Limb (tissue), 2 donors: ENCODE results near the gene CYP4V2.
A peak's percentile ranks its signal among the peaks of the same experiment; 100 is the strongest.

ENCODE experiments used
- DNase-seq, 2 donors: peaks; one replicate each; pipeline ENCODE4 v3.0.0-alpha.2; 2016; ENCODE audit errors: extremely low spot score in 2 of 2

Gene CYP4V2

DNA sequence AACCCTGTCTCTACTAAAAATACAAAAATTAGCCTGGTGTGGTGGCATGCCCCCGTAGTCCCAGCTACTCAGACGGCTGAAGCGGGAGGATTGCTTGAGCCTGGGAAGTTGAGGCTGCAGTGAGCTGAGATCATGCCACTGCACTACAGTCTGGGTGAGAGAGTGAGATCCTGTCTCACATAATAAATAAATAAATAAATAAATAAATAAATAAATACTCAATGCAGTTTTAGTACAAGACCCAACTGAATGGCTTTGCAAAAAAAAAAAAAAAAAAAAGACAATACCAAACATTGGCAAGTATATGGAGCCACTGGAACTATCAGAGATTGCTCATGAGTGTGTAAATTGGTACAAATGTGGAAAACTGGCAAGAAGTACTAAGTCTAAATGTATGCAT is 3.3 kb upstream of the CYP4V2 start:
- no peak for DNase-seq

DNA sequence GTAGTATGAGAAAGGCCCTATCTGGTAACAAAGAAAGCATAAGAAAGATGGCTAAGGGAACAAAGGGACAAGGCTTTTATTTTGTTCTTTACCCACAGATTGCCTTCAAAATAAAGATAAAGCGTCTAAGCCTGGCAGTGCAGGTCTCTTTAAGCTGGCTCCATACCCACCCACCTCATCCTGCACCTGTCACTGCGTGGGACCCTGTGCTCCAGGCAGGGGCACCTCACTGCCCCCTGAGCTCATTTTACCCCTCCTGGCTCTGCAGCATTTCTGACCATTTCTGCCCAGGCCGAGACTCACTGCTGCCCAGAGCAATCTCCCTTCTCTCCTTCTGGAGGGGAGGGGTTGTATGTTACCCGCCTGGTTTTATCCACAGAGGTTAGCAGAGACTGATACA is 1.7 kb upstream of the CYP4V2 start:
- DNase-seq: no peak

DNA sequence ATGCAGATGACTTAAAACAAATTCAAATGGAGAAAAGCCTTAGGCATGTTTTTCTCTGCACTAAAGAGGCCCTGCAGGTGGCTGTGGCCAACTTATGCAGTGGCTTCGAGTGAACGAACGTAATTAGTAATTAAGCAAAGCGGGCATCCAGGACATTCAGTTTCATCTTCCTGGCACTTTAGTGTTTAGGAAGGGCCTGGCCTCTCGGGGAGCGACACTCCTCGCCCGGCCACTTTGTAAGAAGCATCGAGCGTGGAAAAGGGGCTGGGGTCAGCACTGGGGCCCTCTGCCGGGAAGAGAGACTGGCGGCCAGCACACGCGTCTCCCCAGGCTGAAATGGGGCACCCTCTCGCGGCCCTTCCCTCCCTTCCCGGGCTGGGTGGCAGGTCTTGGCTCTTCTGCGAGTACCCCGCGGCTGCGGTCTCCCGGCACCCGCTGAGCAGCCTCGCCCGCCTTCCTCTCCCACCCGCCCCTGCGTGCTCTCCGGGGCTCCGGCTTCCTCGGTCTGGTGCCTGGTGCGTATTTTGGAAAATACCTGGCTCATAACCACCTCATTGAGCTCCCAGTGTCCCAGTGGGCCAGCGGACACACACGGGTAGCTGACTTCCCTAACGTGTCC is 677 bp upstream of the CYP4V2 start:
- peak in 1 of 2 donors; percentile 6 for DNase-seq

DNA sequence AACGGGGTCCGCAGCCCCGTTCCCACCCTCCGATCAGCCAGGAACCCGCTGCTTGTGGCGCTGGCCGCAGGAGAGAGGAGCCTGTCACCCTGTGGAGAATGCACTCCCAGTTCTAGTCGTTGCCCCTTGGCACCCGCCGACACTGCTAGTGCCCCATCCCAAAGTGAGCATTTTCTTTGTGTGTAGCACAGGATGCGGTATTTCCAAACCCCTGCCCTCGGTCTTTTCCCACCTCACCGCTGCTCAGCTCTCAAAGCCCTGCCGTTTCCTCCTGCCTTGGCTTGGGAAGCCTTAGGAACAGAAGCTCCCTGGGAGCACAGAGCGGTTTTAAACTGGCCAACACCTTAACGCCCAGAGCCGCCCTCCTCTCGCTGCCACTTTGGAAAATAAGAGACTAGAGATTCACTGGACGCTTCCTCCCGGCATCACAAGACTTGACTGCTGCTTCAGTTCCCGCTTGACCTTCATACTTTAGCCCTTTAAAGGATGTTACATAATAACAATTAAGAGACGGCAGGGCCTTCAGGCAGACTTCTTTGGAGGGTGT is 772 bp downstream of the CYP4V2 start:
- DNase-seq: peak in 1 of 2 donors; percentile 18

DNA sequence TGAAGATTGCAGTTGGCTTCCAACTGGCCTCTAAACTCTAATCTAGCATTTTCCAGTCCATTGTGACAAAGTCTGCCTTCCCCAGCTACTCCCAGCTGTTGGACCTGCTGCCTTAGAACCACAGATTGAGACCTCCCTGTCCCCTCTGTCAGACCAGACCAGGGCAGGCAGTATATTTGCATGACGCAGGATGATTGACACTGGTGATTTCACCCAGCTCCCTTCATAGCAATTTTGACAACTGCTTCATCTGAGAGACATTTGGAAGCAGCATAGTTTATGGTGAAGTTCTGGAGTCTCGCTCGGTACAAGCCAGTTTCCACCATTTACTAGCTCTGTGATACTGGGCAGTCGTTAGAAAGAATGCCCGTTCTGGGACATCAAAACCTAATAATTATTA is 2.5 kb downstream of the CYP4V2 start:
- DNase-seq: no peak

DNA sequence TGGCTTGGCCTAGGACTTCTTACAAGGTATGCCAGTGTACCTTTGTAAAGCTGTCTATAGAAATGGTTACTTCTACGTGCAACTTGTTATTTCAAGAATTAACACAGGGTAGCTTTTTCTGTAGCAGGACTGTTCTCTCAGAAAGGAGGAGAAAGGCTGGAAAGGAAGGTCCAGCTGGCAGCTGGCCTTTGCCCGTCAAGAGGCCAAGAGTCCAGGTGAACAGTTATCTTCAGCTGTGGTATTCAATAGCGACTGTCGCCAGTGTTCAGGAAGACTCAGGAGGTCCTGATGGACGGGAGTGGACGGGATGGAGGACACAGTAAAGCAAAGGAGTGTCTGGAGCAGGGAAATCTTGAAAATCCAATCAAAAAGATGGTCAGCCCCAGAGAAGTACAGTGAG is 4.7 kb downstream of the CYP4V2 start:
- DNase-seq: no peak

DNA sequence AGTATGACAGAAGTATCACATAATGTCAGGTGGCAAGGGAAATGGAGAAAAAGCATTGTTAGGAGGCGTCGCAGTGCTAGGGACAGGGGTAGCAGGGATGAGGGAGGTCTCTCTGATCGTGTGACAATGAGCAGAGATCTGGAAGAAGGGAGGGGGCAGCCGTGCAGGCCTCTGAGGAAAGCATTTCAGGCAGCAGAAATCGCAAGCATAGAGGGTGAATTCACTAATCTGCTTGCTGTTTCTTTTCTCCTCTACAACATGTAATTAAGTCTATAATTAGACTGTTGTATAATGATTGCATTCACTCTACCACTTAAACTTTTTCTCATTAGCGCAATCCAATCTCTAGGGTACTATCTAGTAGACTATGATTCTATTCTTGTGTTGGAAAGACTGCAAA is 9.1 kb downstream of the CYP4V2 start:
- DNase-seq: no peak

DNA sequence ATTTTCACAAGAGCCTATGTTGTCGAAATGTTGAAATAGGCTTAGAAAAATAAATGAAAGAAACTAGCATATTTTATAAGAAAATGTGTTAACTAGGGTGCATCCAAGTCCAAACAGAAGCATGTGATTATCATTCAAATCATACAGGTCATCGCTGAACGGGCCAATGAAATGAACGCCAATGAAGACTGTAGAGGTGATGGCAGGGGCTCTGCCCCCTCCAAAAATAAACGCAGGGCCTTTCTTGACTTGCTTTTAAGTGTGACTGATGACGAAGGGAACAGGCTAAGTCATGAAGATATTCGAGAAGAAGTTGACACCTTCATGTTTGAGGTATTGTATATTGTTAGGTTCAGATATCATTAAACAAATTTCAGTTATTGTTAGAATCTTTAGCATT is 9.6 kb downstream of the CYP4V2 start:
- DNase-seq: no peak

DNA sequence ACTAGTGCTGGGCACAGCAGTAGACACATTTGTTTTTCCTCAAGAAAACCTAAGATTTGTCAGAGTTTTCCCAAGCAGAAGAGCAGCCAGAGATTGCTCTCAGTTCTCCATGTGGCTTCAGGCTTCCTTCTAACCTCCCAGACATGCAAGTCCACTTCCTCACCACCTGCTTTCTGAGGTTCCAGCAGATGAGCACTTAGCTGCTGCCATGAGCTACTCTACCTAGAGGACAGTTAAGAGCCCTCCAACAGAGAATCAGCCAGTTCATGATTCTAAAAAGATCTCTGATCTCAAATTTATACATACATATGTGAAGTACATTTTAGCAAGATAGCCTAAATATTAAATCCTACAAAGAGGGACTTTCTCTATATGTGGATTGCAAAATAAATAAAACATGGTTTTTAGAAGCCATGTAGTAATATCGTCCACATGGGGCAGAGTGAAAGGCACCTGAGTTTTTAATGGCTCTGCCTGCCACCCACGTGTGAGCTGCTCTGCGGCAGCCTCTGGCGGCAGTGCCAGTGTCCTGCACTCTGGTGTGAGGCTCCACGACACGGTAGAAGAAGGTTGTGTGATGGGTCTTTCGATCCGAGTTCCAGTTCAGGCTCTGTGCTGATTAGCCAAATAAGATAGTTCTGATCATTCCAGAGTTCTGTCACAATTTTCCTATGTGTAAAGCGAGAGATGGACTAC is 10.3 kb downstream of the CYP4V2 start:
- DNase-seq: no peak

DNA sequence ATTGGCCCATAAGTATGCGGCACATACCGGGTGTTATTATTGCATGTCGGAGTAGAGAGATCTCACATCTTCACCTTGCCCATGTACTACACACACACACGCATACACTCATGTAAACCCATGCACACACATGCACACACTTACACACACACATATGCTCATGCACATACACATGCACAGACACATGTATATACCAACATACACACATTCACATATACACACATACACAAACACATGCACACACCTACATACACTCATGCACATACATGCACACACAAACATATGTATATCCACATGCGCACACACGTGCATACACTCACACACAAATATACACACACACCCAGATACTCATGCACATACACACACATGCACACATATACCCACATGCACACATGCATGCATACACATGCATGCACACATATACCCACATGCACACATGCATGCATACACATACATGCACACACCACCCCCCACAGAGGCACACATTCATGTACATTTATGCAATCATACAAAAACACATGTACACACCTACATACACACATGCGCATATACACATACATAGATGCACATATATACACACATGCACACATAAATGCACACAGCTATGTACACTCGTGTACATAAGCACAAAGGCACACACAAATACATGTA is 11.2 kb downstream of the CYP4V2 start:
- no peak for DNase-seq

DNA sequence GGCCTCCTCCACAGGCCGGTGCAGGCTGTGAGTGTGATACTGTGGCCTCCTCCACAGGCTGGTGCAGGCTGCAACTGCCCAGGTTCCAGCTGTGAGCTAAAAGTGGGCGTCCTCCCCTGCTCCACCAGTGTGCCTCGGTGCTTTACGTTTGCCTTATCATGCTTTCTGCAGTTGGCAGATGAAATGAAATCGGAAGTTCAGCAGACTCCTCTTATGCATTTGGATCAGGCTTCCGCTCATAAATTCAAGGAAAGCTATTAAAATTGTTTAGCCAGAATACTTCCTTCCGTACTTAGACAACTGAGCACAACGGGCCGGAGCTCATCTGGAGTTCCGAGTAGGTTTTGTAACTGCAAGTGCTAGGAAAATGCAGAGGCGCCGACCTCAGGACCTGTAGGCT is 12.0 kb downstream of the CYP4V2 start:
- no peak for DNase-seq

DNA sequence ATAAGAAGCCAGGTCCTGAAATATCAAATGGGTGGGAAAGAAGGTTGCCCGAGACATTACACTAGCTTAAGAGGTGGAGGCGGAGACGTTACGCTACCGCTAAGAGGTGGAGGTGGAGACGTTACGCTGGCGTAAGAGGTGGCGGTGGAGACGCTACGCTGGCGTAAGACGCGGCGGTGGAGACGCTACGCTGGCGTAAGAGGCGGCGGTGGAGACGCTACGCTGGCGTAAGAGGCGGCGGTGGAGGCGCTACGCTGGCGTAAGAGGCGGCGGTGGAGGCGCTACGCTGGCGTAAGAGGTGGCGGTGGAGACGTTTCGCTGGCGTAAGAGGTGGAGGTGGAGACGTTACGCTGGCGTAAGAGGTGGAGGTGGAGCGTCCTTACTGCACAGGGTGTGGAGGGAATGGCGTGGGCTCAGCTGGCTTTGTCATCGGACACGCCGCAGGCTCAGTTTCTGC is 12.8 kb downstream of the CYP4V2 start:
- peak in 1 of 2 donors; percentile 57 for DNase-seq

DNA sequence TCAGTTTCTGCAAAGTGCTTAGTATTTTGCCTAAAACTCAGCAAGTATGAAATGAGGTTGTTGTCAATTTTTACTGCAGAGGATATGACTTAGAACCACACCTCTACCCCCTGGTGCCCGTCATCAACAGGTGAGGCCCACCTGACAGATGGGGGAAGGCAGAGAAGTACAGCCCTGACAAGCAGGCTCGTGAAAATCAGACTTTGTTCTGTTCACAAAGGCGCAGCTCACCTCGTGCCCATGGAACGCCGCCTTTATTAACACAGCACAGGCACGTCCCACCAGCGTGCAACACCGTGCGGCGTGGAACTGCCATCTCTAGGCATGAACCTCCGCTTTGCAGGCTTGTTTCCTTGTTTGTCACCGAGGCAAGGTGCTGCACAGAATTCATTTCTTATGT is 13.3 kb downstream of the CYP4V2 start:
- no peak for DNase-seq

DNA sequence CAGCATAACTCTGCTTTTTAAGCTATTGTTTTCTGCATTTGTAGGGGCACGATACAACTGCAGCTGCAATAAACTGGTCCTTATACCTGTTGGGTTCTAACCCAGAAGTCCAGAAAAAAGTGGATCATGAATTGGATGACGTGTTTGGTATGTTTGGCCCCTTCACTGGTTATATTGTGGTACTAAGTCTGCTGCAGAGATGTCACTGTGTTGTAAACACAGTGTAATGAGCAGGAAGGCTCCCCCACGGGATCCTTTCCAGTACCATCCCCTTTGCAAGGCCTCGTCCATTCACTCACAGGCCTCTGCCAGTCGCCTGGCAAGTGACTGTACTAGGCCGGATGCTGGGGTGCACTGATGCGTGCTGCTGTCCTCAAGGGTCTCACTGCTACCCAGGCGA is 13.8 kb downstream of the CYP4V2 start:
- DNase-seq: no peak

DNA sequence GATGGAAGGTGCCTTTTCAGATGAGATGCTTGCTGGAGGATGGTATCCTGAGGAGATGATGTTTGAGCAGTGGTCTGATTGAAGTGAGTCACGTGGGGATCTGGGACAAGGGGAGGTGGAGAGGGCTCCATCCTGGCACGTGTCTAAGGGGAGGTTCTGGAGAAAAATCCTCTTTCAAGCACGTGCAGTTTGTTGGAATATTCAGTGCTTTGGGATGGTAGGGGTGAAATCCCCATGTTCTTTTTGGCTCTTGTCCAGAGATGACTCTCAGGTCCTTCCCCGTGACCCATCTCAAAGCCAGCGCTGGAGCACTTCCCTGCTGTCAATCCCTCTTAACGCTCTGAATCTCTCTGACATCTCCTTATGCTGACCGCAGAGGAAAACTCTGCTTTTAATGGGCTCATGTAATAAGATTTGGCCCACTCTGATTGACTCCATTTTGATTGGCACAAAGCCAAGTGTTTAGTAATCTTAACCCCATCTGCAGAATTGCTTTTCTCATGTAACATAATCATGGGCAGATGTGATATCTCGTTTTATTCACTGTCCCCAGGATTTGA is 25.2 kb downstream of the CYP4V2 start:
- DNase-seq: no peak

DNA sequence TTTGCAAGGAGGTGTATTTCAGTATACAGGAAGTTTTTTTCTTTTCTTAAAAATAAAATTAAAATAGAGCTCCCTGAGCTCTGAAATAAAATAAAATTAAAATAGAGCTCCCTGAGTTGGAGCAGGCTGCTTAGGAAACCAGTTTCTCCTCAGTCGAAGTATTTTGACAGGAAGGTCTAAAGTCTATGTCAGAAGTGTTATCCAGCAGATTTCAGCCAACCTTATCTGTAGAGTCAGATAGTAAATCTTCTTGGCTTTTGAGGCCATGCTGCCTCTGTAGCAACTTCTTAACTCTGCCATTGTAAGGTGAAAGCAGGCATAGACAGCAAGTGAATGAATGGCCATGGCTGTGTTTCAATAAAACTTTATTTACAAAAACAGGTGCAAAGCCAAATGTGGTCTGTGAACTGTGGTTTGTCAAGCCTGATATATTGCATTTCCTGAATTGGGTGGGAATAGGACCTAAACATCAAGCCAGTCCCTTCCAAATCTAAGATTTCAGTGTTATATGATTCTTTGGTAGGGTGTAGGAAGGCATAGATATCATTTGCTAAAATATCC is 26.4 kb downstream of the CYP4V2 start:
- DNase-seq: no peak

DNA sequence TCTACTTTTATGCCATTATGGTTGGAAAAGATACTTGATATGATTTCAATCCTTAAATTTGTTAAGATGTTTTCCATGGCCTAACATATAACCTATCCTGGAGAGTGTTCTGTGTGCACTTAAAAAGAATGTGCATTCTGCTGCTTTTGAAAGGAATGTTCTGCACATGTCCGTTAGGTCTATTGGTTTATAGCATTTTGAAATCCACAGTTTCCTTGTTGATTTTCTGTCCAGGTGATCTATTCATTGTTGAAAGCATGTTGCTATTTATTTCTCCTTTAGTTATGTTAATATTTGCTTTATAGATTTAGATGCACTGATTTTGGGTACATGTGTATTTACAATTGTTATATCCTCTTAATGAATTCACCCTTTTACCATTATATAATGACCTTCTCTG is 30.3 kb downstream of the CYP4V2 start:
- no peak for DNase-seq

DNA sequence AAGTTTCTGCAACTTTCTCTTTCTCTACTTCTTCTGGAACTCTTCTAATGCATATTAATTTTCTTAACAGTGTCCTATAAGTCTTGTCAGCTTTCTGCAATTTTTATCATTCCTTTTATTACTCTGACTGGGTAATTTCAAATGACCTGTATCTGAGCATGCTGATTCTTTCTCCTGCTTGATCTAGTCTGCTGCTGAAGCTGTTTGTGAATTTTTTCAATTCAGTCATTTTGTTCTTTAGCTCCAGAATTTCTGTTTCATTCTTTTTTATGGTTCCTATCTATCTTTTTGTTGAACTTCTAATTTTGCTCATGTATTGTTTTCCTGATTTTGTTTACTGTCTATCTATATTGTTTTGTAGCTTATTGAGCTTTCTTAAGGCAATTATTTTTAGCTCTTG is 34.5 kb downstream of the CYP4V2 start:
- no peak for DNase-seq

DNA sequence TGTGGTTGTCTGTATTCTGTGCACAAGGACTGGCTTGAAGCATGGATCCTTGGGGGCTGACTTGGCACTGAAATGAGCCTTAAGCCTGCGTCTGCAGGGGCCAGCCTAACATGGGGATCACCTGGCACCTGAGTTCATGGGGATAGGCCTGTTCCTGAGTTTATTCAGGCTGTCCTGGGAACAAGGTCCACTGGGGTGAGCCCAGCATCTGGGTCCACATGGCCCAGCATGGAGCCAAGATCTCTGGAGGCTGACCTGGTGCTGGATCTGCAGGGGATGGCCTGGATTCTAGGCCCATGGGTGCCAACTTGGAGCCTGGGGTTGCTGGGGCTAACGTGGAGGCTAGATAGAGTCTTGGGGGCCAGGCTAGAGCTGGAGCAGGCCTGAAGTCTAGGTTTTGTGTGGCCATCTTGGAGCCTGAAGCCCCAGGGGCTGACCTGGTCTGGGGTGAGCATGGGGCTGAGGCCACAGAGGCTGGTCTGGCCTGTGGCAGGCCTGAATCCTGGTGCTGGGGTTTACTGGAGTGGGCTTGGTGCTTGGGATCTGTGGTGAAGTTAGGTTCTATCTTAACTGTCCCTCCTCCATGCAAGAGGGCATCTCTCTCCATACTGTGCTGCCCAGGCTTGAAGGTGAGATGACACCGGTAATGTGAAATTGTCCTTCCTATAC is 35.3 kb downstream of the CYP4V2 start:
- no peak for DNase-seq

DNA sequence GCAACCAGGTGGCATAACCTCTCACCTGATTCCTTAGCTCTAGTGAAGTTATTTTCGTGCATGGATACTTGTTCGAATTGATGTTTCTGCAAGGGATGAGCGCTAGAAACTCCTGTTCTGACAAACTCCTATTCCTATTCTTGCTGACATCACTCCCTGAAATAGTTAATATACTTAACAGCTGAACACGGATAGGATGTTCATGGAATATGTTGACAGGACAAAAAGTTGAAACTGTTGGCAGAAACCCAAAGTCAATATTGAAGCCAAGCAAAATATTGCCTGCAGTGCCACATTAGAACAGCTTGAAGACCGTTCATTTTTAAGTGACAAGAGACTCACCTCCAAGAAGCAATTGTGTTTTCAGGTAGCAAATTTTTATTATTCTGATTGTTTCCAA is 35.9 kb downstream of the CYP4V2 start, which contains the start of gene KLKB1:
TSS of gene KLKB1 (plus strand) at position 287 of the 400 bp plus-strand sequence. CDS start 689 bp downstream, outside the sequence.
- DNase-seq: no peak
